ENCODE data around the gene INSR.

INSR gene

DNA sequence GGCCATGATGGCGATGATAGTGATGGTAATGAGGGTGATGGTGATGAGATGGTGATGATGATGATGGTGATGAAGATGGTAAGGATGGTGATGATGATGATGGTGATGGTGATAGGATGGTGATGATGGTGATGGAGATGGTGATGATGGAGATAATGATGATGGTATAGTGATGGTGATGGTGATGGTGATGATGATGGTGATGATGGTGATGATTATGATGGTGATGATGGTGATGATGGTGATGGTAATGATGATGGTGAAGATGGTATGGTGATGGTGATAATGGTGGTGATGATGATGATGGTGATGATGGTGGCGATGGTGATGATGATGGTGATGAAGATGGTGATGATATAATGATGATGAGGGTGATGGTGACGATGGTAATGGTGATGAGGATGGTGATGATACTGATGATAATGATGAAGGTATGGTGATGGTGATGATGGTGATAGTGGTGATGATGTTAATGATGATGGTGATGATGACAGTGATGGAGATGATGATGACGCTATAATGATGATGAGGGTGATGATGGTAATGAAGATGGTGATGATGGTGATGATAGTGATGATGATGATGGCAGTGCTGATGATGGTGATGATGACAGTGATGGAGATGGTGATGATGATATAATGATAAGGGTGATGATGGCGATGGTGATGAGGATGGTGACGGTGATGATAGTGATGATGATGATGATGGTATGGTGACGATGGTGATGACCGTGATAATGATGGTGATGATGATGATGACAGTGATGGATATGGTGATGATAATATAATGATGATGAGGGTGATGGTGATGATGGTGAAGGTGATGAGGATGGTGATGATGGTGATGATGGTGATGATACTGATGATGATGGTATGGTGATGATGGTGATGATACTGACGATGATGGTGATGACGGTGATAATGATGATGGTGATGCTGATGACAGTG lies 187.2 kb downstream of the INSR start (continued):
- TF ChIP-seq, protein P1, sequence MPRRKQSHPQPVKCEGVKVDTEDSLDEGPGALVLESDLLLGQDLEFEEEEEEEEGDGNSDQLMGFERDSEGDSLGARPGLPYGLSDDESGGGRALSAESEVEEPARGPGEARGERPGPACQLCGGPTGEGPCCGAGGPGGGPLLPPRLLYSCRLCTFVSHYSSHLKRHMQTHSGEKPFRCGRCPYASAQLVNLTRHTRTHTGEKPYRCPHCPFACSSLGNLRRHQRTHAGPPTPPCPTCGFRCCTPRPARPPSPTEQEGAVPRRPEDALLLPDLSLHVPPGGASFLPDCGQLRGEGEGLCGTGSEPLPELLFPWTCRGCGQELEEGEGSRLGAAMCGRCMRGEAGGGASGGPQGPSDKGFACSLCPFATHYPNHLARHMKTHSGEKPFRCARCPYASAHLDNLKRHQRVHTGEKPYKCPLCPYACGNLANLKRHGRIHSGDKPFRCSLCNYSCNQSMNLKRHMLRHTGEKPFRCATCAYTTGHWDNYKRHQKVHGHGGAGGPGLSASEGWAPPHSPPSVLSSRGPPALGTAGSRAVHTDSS (tag by site-specific recombination; IDR thresholded peaks at IDR 0.05) = peak; percentile 98
- TF ChIP-seq ZNF571 (tag by site-specific recombination; IDR thresholded peaks at IDR 0.05) = 0 out of 2 replicates have a peak, but pooled peaks have one; percentile 60
- TF ChIP-seq, protein P2, sequence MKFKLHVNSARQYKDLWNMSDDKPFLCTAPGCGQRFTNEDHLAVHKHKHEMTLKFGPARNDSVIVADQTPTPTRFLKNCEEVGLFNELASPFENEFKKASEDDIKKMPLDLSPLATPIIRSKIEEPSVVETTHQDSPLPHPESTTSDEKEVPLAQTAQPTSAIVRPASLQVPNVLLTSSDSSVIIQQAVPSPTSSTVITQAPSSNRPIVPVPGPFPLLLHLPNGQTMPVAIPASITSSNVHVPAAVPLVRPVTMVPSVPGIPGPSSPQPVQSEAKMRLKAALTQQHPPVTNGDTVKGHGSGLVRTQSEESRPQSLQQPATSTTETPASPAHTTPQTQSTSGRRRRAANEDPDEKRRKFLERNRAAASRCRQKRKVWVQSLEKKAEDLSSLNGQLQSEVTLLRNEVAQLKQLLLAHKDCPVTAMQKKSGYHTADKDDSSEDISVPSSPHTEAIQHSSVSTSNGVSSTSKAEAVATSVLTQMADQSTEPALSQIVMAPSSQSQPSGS (tag by site-specific recombination; IDR thresholded peaks at IDR 0.05; ENCODE audit: low read depth) = peak; percentile 61
- TF ChIP-seq, protein P3, sequence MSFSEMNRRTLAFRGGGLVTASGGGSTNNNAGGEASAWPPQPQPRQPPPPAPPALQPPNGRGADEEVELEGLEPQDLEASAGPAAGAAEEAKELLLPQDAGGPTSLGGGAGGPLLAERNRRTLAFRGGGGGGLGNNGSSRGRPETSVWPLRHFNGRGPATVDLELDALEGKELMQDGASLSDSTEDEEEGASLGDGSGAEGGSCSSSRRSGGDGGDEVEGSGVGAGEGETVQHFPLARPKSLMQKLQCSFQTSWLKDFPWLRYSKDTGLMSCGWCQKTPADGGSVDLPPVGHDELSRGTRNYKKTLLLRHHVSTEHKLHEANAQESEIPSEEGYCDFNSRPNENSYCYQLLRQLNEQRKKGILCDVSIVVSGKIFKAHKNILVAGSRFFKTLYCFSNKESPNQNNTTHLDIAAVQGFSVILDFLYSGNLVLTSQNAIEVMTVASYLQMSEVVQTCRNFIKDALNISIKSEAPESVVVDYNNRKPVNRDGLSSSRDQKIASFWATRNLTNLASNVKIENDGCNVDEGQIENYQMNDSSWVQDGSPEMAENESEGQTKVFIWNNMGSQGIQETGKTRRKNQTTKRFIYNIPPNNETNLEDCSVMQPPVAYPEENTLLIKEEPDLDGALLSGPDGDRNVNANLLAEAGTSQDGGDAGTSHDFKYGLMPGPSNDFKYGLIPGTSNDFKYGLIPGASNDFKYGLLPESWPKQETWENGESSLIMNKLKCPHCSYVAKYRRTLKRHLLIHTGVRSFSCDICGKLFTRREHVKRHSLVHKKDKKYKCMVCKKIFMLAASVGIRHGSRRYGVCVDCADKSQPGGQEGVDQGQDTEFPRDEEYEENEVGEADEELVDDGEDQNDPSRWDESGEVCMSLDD (tag by site-specific recombination; IDR thresholded peaks at IDR 0.05) = 0 out of 2 replicates have a peak, but pooled peaks have one; percentile 18
- peak; percentile 53; the same call in 1 of the 2 replicates for TF ChIP-seq ZBTB48 (tag by site-specific recombination; IDR thresholded peaks at IDR 0.05)
- 0 out of 2 replicates have a peak, but pooled peaks have one; percentile 5 for TF ChIP-seq ZNF112 (tag by site-specific recombination; IDR thresholded peaks at IDR 0.05)
- TF ChIP-seq, protein P4, sequence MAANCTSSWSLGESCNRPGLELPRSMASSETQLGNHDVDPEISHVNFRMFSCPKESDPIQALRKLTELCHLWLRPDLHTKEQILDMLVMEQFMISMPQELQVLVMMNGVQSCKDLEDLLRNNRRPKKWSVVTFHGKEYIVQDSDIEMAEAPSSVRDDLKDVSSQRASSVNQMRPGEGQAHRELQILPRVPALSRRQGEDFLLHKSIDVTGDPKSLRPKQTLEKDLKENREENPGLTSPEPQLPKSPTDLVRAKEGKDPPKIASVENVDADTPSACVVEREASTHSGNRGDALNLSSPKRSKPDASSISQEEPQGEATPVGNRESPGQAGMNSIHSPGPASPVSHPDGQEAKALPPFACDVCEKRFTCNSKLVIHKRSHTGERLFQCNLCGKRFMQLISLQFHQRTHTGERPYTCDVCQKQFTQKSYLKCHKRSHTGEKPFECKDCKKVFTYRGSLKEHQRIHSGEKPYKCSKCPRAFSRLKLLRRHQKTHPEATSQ (tag by site-specific recombination; IDR thresholded peaks at IDR 0.05) = 0 out of 2 replicates have a peak, but pooled peaks have one; percentile 52
- peak; percentile 10; the same call in 1 of the 2 replicates for TF ChIP-seq ZNF776 (tag by site-specific recombination; IDR thresholded peaks at IDR 0.05; ENCODE audit: borderline replicate concordance)
- TF ChIP-seq ZNF274 (IDR thresholded peaks at IDR 0.05; ENCODE audit: low read length) = no peak
- peak; percentile 18; the same call in 1 of the 2 replicates for TF ChIP-seq ZNF274 (tag by site-specific recombination; IDR thresholded peaks at IDR 0.05; ENCODE audit: borderline replicate concordance)
- TF ChIP-seq, protein P5, sequence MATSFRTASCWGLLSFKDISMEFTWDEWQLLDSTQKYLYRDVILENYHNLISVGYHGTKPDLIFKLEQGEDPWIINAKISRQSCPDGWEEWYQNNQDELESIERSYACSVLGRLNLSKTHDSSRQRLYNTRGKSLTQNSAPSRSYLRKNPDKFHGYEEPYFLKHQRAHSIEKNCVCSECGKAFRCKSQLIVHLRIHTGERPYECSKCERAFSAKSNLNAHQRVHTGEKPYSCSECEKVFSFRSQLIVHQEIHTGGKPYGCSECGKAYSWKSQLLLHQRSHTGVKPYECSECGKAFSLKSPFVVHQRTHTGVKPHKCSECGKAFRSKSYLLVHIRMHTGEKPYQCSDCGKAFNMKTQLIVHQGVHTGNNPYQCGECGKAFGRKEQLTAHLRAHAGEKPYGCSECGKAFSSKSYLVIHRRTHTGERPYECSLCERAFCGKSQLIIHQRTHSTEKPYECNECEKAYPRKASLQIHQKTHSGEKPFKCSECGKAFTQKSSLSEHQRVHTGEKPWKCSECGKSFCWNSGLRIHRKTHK (tag by site-specific recombination; IDR thresholded peaks at IDR 0.05) = peak; percentile 41; the same call in 1 of the 2 replicates
- TF ChIP-seq ZNF670 (tag by site-specific recombination; IDR thresholded peaks at IDR 0.05; ENCODE audit: low read depth) = peak; percentile 71; the same call in 1 of the 2 replicates
- TF ChIP-seq ZNF658 (tag by site-specific recombination; IDR thresholded peaks at IDR 0.05) = peak; percentile 71
- peak; percentile 88; the same call in 1 of the 2 replicates for TF ChIP-seq ZNF521 (tag by site-specific recombination; IDR thresholded peaks at IDR 0.05)
- peak; percentile 65 for TF ChIP-seq ZNF629 (tag by site-specific recombination; IDR thresholded peaks at IDR 0.05)
- TF ChIP-seq, protein P6, sequence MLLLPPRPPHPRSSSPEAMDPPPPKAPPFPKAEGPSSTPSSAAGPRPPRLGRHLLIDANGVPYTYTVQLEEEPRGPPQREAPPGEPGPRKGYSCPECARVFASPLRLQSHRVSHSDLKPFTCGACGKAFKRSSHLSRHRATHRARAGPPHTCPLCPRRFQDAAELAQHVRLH (tag by site-specific recombination; IDR thresholded peaks at IDR 0.05) = peak; percentile 34; the same call in 1 of the 2 replicates
- no peak for TF ChIP-seq ZNF132 (tag by site-specific recombination; IDR thresholded peaks at IDR 0.05; ENCODE audit: borderline replicate concordance)
